PC-9 (cell line): ENCODE measurements around the gene SREBF2.
"Not testable (repeated sequence)": the region's sequence is repeated elsewhere in the genome, so short reads cannot be mapped to it uniquely, and the experiment has no call there.

Experiments
- EZH2 ChIP-seq: fragments of 200-600 bp; sonication (generic); IDR thresholded peaks from 2 replicates; pipeline ENCODE4 v1.8.0; 2017; ENCODE audit warnings: antibody characterized with exemption, low read depth
- TF ChIP-seq, protein P1 (sequence below): fragments of 200-600 bp; sonication (generic); conservative IDR thresholded peaks from 2 replicates; pipeline ENCODE4 v1.6.1; 2017; ENCODE audit warnings: mixed run types, antibody characterized with exemption, mild to moderate bottlenecking, moderate library complexity

DNA sequence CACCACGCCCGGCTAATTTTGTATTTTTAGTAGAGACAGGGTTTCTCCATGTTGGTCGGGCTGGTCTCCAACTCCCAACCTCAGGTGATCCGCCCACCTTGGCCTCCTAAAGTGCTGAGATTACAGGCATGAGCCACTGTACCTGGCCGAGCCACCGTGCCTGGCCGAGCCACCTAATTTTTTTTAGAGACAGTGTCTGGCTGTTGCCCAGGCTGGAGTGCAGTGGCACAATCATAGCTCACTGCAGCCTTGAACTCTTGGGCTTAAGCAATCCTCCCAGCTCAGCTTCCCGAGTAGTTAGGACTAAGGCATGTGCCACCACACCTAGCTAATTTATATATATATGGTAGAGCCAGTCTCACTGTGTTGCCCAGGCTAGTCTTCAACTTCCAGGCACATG lies 2.6 kb downstream of the SREBF2 start:
- TF ChIP-seq, protein P1, sequence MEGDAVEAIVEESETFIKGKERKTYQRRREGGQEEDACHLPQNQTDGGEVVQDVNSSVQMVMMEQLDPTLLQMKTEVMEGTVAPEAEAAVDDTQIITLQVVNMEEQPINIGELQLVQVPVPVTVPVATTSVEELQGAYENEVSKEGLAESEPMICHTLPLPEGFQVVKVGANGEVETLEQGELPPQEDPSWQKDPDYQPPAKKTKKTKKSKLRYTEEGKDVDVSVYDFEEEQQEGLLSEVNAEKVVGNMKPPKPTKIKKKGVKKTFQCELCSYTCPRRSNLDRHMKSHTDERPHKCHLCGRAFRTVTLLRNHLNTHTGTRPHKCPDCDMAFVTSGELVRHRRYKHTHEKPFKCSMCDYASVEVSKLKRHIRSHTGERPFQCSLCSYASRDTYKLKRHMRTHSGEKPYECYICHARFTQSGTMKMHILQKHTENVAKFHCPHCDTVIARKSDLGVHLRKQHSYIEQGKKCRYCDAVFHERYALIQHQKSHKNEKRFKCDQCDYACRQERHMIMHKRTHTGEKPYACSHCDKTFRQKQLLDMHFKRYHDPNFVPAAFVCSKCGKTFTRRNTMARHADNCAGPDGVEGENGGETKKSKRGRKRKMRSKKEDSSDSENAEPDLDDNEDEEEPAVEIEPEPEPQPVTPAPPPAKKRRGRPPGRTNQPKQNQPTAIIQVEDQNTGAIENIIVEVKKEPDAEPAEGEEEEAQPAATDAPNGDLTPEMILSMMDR = not testable (repeated sequence)
- TF ChIP-seq EZH2 = not testable (repeated sequence)
